SIG-M5 (cell line): ENCODE measurements around the gene GLI2.

Experiments used
- DNase-seq: peaks from one replicate; lab custom pipeline; 2025; lab: John Stamatoyannopoulos, UW

GLI2 gene

GRCh38 chr2:120759543-120760331 lies 24.1 kb downstream of the GLI2 start:
- no peak for DNase-seq

- no peak for DNase-seq
Observed at GRCh38 chr2:120760446-120761135, 24.9 kb downstream of the GLI2 start.

GRCh38 chr2:120761164-120761861 lies 25.6 kb downstream of the GLI2 start:
- DNase-seq: no peak

- no peak for DNase-seq
Observed at GRCh38 chr2:120761911-120762310, 26.2 kb downstream of the GLI2 start.

GRCh38 chr2:120762341-120763061 lies 26.8 kb downstream of the GLI2 start:
- DNase-seq: no peak

- no peak for DNase-seq
Observed at GRCh38 chr2:120763508-120763907, 27.8 kb downstream of the GLI2 start.

- no peak for DNase-seq
Observed at GRCh38 chr2:120763931-120764330, 28.3 kb downstream of the GLI2 start.

GRCh38 chr2:120764492-120764891 lies 28.8 kb downstream of the GLI2 start:
- no peak for DNase-seq

GRCh38 chr2:120764991-120765677 lies 29.5 kb downstream of the GLI2 start:
- no peak for DNase-seq

- no peak for DNase-seq
Observed at GRCh38 chr2:120765678-120766469, 30.2 kb downstream of the GLI2 start.

- no peak for DNase-seq
Observed at GRCh38 chr2:120766470-120767351, 31.0 kb downstream of the GLI2 start.

GRCh38 chr2:120767486-120768005 lies 31.9 kb downstream of the GLI2 start:
- no peak for DNase-seq

- DNase-seq: no peak
Observed at GRCh38 chr2:120768112-120769048, 32.7 kb downstream of the GLI2 start.

GRCh38 chr2:120769076-120769786 lies 33.6 kb downstream of the GLI2 start:
- DNase-seq: no peak

- no peak for DNase-seq
Observed at GRCh38 chr2:120769787-120770120, 34.1 kb downstream of the GLI2 start.

- no peak for DNase-seq
Observed at GRCh38 chr2:120770176-120770575, 34.5 kb downstream of the GLI2 start.

- DNase-seq: no peak
Observed at GRCh38 chr2:120770641-120771040, 35.0 kb downstream of the GLI2 start.
